ENCODE results near the gene HCN2. TPM values are rescaled to one million over a fixed set of nuclear protein-coding genes. Genes with fewer than 3 reads are reported as not detected.

The HCN2 gene
- total and polyA plus RNA-seq, 9 of the 15 experiments (the other 6 are each of a cell fraction or from before 2014, with no cell fraction given): 0.29 to 4.2 (median 0.82) TPM; not detected in 2

DNA sequence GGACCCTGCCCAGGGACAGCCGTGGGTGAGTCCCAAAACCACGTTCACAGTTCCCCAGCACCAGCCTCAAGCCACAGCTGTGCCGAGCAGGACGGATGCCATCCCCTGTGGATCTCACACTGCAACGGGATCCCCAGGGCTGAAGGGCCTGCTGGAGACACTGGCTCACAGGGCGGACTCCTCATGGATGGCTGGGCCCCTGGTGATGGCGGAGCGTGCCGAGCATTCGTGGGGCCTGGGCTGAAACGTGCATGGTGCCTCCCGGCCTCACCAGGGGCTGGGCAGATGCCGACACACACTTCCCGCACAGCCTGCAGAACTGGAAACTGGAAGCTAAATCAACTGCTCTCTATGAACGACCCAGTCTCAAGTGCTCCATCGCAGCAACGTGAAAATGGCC is 63.7 kb downstream of the HCN2 start:
- peaks cover 62% of the 10 kb centered on the region for H3K79me2 ChIP-seq (ENCODE audit: control insufficient read depth, insufficient read depth, low read length)
- WGBS (ENCODE audit: insufficient coverage, low coverage, missing lambda C conversion rate): 97% methylated on average over 15 of the region's 17 CpGs
- H3K9me3 ChIP-seq (replicated peaks; ENCODE audit: control insufficient read depth, insufficient read depth, low read depth, low read length): no peaks in the 10 kb centered on the region
- TF ChIP-seq STAT5B (CRISPR knock-in tag; IDR thresholded peaks at IDR 0.05) (no peak), POLR2G (IDR thresholded peaks at IDR 0.05; ENCODE audit: low read depth, low read length) (peak; percentile 23), RBM22 (IDR thresholded peaks at IDR 0.05; ENCODE audit: low read depth, low read length, poor library complexity, severe bottlenecking) (peak; percentile 18), RBFOX2 (IDR thresholded peaks at IDR 0.05; ENCODE audit: low read depth, low read length) (peak; percentile 2; the same call in 1 of the 2 replicates)
- TF ChIP-seq, protein P1, sequence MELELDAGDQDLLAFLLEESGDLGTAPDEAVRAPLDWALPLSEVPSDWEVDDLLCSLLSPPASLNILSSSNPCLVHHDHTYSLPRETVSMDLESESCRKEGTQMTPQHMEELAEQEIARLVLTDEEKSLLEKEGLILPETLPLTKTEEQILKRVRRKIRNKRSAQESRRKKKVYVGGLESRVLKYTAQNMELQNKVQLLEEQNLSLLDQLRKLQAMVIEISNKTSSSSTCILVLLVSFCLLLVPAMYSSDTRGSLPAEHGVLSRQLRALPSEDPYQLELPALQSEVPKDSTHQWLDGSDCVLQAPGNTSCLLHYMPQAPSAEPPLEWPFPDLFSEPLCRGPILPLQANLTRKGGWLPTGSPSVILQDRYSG (tag; conservative IDR thresholded peaks at IDR 0.05; ENCODE audit: low read depth): no peak
- BruUV-seq (replicated peaks): no TSS peak
- H3K4me1 ChIP-seq (replicated peaks in 1 of 2; ENCODE audit: control insufficient read depth in 2 of 2, insufficient read depth in 2 of 2, low read length in 2 of 2): peaks cover 0 to 42% of the 10 kb centered on the region in 2 experiments; a peak in 2 of 5 replicates
- no peak overlapping the region for H3K9ac ChIP-seq (ENCODE audit: insufficient read depth in 1 of 2, low read depth in 2 of 2, low read length in 2 of 2)
- no peak overlapping the region for H2AFZ ChIP-seq (ENCODE audit: low read depth, low read length)
- no peaks in the 10 kb centered on the region for H3K9me1 ChIP-seq (ENCODE audit: control insufficient read depth, insufficient read depth, low read length)
- ChIA-PET POLR2A (no interaction called here), CTCF (ENCODE audit: low intra/inter-chr PET ratio) (no interaction called here)
- H3K4me2 ChIP-seq (ENCODE audit: insufficient read depth, low read length): no peak overlapping the region
- H3K27ac ChIP-seq (ENCODE audit: extremely low read depth, low read depth, low read length): no peak overlapping the region
- in situ Hi-C loops (cut with MboI) (no loop called here), intact Hi-C loops (cut with micrococcal nuclease) (no loop called here)
- no peak overlapping the region for H3K4me3 ChIP-seq
- ATAC-seq: no peak
- H3K36me3 ChIP-seq (ENCODE audit: control insufficient read depth, insufficient read depth, low read length): peaks cover 92% of the 10 kb centered on the region; the same call in 2 of the 3 replicates
- H4K20me1 ChIP-seq (replicated peaks; ENCODE audit: control insufficient read depth, insufficient read depth, low read length): peaks cover 25% of the 10 kb centered on the region
- DNase-seq (ENCODE audit: extremely low read depth in 1 of 4, low spot score in 3 of 4): no peak
- H3K27me3 ChIP-seq (ENCODE audit: control insufficient read depth in 2 of 2, insufficient read depth in 2 of 2, low read length in 2 of 2): no peaks in the 10 kb centered on the region
- FAIRE-seq: no peak
